WERI-Rb-1 (cell line): ENCODE measurements around the gene CCNG2.

ENCODE experiments used
- DNase-seq: peaks from one replicate; pipeline ENCODE4 v3.0.0-alpha.2; 2020
- H3K27ac ChIP-seq: fragments of 250-450 bp; sonication (Bioruptor Pico); 2 replicates; pipeline ENCODE4 v1.5.1; 2020; ENCODE audit warnings: mild to moderate bottlenecking, moderate library complexity
- H3K27me3 ChIP-seq: fragments of 250-450 bp; sonication (Bioruptor Pico); 2 replicates; pipeline ENCODE4 v1.5.1; 2021; ENCODE audit warnings: mild to moderate bottlenecking, low read depth, moderate library complexity; ENCODE audit not compliant: insufficient read depth, severe bottlenecking
- H3K36me3 ChIP-seq: fragments of 250-450 bp; sonication (Bioruptor Pico); 2 replicates; pipeline ENCODE4 v1.5.1; 2020; ENCODE audit warnings: mild to moderate bottlenecking, moderate library complexity
- H3K4me3 ChIP-seq: 2 replicates; pipeline ENCODE4 v1.5.1; 2011; ENCODE audit warnings: low read depth, mild to moderate bottlenecking, control low read depth, low read length
- H3K9me3 ChIP-seq: fragments of 250-450 bp; sonication (Bioruptor Pico); 2 replicates; pipeline ENCODE4 v1.5.1; 2021; ENCODE audit warnings: mild to moderate bottlenecking, moderate library complexity; ENCODE audit not compliant: severe bottlenecking
- CTCF ChIP-seq: IDR thresholded peaks from 2 replicates; pipeline ENCODE4 v1.5.1; 2011; ENCODE audit warnings: low read depth, mild to moderate bottlenecking, control low read depth, inconsistent platforms, low read length

CCNG2 gene

DNA sequence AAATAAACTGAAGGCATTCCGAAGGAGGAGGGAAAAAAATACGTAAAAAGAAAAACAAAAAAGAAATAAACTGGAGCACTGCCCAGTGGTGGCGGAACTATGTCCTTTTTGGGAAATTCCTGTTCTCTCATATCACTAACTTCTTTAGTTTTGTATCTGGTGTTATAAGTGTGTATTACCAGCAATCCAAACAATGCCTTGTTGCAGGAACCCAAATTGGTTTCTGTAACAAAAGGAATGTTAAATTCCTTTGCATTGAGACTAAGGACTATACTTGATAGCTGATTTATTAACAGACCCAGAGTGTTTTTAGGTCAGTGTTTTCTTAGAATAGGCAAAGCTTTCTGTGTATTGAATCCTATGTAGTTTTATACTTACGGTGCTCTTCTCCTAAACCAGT is 6.6 kb downstream of the CCNG2 start:
- DNase-seq: no peak
- no peaks in the 10 kb centered on the region for H3K27me3 ChIP-seq
- no peak overlapping the region for H3K27ac ChIP-seq
- no peak overlapping the region for H3K4me3 ChIP-seq
- TF ChIP-seq CTCF: no peak
- H3K9me3 ChIP-seq: no peaks in the 10 kb centered on the region
- peaks cover 91% of the 10 kb centered on the region for H3K36me3 ChIP-seq

GRCh38 chr4:77167173-77167572 is 10.2 kb downstream of the CCNG2 start:
- Histone ChIP-seq H3K27me3 (no peaks in the 10 kb centered on the region), H3K27ac (no peak overlapping the region; the same call in 1 of the 2 replicates), H3K36me3 (peaks cover 59% of the 10 kb centered on the region), H3K4me3 (no peak overlapping the region), H3K9me3 (no peaks in the 10 kb centered on the region)
- no peak for TF ChIP-seq CTCF
- DNase-seq: no peak

DNA sequence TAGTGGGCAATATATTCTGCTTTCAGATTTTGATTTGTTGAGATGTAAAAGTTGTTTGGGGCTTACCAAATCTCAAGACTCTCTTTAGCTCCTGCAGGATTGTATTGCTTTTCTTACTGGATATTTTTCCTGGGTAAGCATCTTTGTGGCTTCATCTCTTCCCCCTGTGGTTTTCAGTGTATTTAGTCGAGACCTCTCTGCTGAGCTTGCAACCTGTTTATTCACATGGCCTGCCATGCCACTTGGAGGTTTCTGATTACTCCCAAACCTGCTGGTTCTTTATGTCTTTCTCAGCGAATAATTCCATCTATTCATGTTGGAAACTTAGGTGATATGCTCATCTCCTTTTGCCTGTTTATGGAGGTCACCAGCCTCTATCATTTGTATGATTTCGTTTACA is 10.9 kb downstream of the CCNG2 start:
- no peaks in the 10 kb centered on the region for H3K9me3 ChIP-seq
- TF ChIP-seq CTCF: no peak
- DNase-seq: no peak
- peaks cover 53% of the 10 kb centered on the region for H3K36me3 ChIP-seq
- H3K27me3 ChIP-seq: no peaks in the 10 kb centered on the region
- H3K27ac ChIP-seq: peak overlapping the region; percentile 60; the same call in 1 of the 2 replicates
- no peak overlapping the region for H3K4me3 ChIP-seq

GRCh38 chr4:77169481-77169880 is 12.5 kb downstream of the CCNG2 start:
- Histone ChIP-seq H3K27me3 (no peaks in the 10 kb centered on the region), H3K27ac (peak overlapping the region; percentile 60), H3K36me3 (peaks cover 37% of the 10 kb centered on the region), H3K4me3 (no peak overlapping the region), H3K9me3 (no peaks in the 10 kb centered on the region)
- DNase-seq: peak; percentile 78
- no peak for TF ChIP-seq CTCF

- DNase-seq: no peak
- Histone ChIP-seq H3K9me3 (no peaks in the 10 kb centered on the region), H3K27me3 (no peaks in the 10 kb centered on the region), H3K27ac (no peak overlapping the region), H3K4me3 (no peak overlapping the region), H3K36me3 (peaks cover 25% of the 10 kb centered on the region)
- no peak for TF ChIP-seq CTCF
Measured at GRCh38 chr4:77170926-77171325, 13.9 kb downstream of the CCNG2 start.

DNA sequence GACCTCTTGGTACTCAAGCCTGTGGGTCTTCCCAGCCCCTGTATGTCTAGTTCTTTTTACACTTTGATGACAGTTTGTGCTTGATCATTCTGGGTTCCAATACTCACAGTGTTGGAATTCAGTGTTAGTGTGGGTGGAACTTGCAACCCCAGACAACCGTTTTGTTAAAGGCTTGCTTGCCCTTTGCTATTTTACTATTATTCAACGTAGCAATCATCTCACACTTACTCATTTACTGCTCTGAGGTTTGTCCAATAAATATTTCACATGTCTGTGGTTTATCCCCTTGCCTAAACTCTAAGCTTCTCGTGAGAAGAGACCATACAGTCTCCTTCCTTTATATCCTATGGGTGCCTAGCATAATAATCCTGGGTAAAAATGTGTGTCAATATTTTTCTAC is 15.3 kb downstream of the CCNG2 start:
- H3K4me3 ChIP-seq: no peak overlapping the region
- no peaks in the 10 kb centered on the region for H3K27me3 ChIP-seq
- H3K27ac ChIP-seq: no peak overlapping the region
- no peaks in the 10 kb centered on the region for H3K9me3 ChIP-seq
- H3K36me3 ChIP-seq: peaks cover 14% of the 10 kb centered on the region
- TF ChIP-seq CTCF: no peak
- no peak for DNase-seq
